DMS153 (cell line): ENCODE results near the gene ZNF766.
A peak's percentile ranks its signal among the peaks of the same experiment; 100 is the strongest.
"Not testable (repeated sequence)": the region's sequence is repeated elsewhere in the genome, so short reads cannot be mapped to it uniquely, and the experiment has no call there.

Experiments
- DNase-seq: peaks from one replicate; lab custom pipeline; 2025; lab: John Stamatoyannopoulos, UW

ZNF766 gene

DNA sequence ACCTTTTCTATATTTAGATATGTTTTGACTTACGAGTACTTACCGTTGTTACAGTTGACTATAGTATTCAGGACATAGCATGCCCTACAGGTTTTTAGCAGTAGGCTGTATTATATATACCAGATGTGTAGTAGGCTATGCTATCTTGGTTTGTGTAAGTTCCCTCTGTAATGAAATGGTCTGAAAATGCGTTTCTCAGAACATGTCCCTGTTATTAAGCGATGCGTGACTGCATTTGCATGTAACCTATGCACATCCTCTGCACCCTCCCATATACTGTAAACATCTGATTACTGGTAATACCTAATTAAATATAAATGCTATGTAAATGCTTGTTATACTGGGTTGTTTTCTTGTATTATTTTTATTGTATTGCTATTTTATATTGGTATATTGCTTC lies 6.6 kb downstream of the ZNF766 start:
- DNase-seq = no peak

- no peak for DNase-seq
Measured at GRCh38 chr19:52277471-52277870, 8.1 kb downstream of the ZNF766 start.

DNA sequence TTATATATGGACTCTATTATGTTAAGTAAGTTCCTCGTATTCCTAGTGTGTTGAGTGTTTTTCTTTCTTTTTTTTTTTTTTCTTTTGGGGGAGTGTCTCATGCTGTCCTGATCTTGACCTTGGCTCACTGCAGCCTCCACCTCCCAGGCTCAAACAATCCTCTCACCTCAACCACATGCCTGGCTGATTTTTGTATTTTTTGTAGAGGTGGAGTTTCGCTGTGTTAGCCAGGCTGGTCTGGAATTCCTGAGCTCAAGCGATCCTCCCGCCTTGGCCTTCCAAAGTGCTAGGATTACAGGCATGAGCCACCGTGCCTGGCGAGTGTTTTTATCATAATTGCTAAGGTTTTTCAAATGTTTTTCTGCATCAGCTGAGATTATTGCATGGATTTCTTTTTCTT lies 16.9 kb downstream of the ZNF766 start:
- no peak for DNase-seq

- DNase-seq = no peak
Measured at GRCh38 chr19:52291781-52292180, 22.4 kb downstream of the ZNF766 start.

- DNase-seq = not testable (repeated sequence)
Measured at GRCh38 chr19:52292946-52293345, 23.6 kb downstream of the ZNF766 start.

GRCh38 chr19:52296400-52296772 lies 27.0 kb downstream of the ZNF766 start:
- DNase-seq = no peak

- peak; percentile 36 for DNase-seq
Measured at GRCh38 chr19:52296773-52297600, 27.6 kb downstream of the ZNF766 start, which contains the start of gene ZNF480. TSS of gene ZNF480 (plus strand) at chr19:52297169. CDS start at chr19:52300413, 3,244 bp downstream.

GRCh38 chr19:52297601-52298364 lies 28.4 kb downstream of the ZNF766 start:
- DNase-seq = no peak

DNA sequence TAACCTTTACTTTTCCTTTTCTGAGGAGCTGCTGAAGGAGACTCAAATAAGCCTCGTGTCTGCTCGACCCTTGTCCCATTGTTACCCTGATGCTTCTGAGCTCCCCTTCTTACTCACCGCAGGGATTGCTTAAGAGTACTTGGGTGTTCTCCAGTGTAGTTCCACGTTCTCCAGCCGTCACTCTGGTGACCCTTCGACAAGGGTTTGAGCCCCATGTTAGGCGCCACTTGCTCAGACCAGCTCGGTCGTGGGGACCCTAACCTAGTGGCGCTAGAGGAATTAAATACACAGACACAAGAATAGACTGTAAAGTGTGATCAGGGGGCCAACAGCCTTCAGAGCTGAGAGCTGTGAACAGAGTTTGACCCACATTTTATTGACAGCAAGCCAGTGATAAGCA lies 37.9 kb downstream of the ZNF766 start:
- no peak for DNase-seq

- DNase-seq = no peak
Measured at GRCh38 chr19:52322429-52322828, 53.0 kb downstream of the ZNF766 start.

GRCh38 chr19:52331757-52332156 lies 62.4 kb downstream of the ZNF766 start:
- no peak for DNase-seq

GRCh38 chr19:52335768-52336116 lies 66.4 kb downstream of the ZNF766 start:
- no peak for DNase-seq

DNA sequence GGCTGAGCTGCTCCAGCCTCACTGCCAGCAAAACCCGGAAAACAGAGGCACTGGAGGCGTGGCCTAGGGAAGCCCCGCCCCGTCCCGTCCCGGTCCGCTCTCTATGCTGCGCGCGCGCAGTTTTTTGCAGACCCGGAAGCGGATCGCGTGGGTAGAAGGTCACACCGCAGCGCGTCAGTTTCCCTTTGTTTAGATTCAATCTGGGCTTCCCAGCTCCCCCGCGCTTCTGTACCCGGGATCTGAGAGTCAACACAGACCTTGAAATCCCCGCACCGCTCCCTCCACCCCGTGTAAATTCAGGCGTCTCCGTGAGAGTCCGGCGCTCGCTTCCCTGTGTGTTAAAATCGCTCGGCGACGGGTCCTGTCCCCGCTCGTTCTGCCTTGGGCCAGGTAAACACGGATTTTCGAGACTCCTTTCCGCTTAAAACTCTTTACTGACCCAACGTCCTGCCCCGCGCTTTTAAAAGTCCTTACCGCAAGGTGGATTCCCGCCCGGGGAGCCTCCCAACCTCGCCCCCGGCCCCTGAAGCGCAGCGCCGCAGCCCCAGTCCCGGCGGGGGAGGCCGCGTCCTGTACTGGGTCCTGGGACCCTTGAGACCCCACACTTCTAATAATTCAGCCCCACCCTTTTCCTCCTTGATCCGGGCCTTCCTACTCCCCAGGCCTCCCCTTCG lies 66.9 kb downstream of the ZNF766 start, which contains the start of gene ZNF610:
Gene ZNF610, plus strand, starts transcription at position 127 of the 674 bp plus-strand sequence. CDS start 12,930 bp downstream, outside the sequence.
- DNase-seq = peak; percentile 73

- DNase-seq = no peak
Measured at GRCh38 chr19:52336791-52337381, 67.5 kb downstream of the ZNF766 start.

DNA sequence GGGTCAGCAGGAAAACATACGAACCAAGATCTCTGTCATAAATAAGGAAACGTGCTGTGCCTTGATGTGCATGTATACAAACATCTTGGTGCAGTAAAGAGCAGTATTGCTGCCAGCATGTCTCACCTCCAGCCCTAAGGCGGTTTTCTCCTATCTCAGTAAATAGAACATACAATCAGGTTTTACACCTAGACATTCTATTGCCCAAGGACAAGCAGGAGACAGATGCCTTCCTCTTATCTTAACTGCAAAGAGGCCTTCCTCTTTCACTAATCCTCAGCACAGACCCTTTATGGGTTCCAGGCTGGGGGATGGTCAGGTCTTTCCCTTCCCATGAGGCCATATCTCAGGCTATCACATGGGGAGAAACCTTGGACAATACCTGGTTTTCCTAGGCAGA lies 69.6 kb downstream of the ZNF766 start:
- not testable (repeated sequence) for DNase-seq

DNA sequence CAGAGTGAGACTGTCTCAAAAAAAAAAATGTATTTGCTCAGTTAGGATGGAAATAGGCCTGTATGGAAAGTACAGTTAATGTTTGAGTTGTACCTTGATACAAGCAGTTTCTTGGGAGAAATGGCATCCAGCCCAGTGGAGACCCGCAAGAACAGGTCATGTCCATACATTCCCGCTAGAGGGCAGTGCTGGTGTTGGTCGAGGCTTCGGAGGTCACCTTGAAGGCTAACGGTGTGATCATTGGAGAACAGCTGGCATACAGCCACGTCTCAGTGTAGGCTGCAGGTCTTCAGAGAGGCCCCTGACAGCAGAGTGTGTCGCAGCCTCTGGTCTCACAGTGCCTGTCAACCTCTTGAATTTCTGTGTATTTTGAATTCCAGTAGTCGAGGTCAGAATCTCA lies 74.2 kb downstream of the ZNF766 start:
- no peak for DNase-seq

- no peak for DNase-seq
Measured at GRCh38 chr19:52345162-52345561, 75.8 kb downstream of the ZNF766 start.
